Left ventricle myocardium inferior (tissue), 1 donor: Measurements from ENCODE around the gene CTXND1. TPM values are rescaled to one million over a fixed set of nuclear protein-coding genes. Genes with fewer than 3 reads are reported as not detected.

Experiments
- DNase-seq: peaks from one replicate; pipeline ENCODE4 v3.0.0-alpha.2; 2020
- H3K27ac ChIP-seq: fragments of 200-600 bp; replicated peaks from 2 replicates; pipeline ENCODE4 v1.8.0; 2021
- H3K27me3 ChIP-seq: fragments of 200-600 bp; 2 replicates; pipeline ENCODE4 v1.8.0; 2021; ENCODE audit warnings: low read depth
- H3K36me3 ChIP-seq: fragments of 200-600 bp; 2 replicates; pipeline ENCODE4 v1.8.0; 2021
- H3K4me1 ChIP-seq: fragments of 200-600 bp; 2 replicates; pipeline ENCODE4 v1.8.0; 2021
- H3K4me3 ChIP-seq: fragments of 200-600 bp; 2 replicates; pipeline ENCODE4 v1.8.0; 2021; ENCODE audit warnings: mild to moderate bottlenecking, moderate library complexity
- H3K9me3 ChIP-seq: fragments of 200-600 bp; replicated peaks from 2 replicates; pipeline ENCODE4 v1.8.0; 2021
- intact Hi-C: fragments of 100-400 bp; cut with micrococcal nuclease; formaldehyde crosslinking; loops from one replicate; pipeline ENCODE4 v1.11.0; 2022
- total RNA-seq: library from RNA; stranded (reverse); fragmentation: NEBNext Ultra II Directional; extraction: Animal tissue kit (Norgen Biotek cat#: 25700); gene quantifications from one replicate; pipeline ENCODE4 v1.2.1, GENCODE V29; 2021
- TF ChIP-seq, protein P1 (sequence below): fragments of 200-600 bp; IDR thresholded peaks from 2 replicates; pipeline ENCODE4 v1.8.0; 2021; ENCODE audit warnings: antibody characterized with exemption, mild to moderate bottlenecking, borderline replicate concordance
- donor health status: DM: no; HTN: yes; CAD: no; lungs with severe emphysema.

The CTXND1 gene
- total RNA-seq, 1 donor from 2014 or later, result 2.1 TPM

DNA sequence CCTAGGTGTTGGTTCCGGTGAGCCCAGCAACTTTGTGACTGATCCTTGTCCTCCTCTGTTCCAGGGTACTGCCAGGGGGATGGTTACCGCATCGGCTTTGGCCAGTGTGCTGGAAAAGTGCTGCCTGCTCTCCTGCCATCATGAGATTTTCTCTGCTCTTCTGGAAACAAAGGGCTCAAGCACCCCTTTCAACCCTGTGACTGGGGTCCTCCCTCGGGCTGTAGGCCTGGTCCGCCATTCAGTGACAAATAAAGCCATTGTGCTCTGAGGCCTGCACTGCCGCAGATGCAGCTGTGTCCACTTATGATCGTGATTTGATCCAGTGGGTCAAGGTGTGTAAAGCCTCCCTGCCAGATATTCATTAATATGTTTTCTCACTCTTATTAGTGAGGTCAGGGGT is 65.9 kb downstream of the CTXND1 start:
- DNase-seq, result no peak
- intact Hi-C loops, result no loop called here
- Histone ChIP-seq H3K4me1 (peaks cover 13% of the 10 kb centered on the region), H3K9me3 (no peaks in the 10 kb centered on the region), H3K27me3 (no peaks in the 10 kb centered on the region), H3K27ac (no peak overlapping the region), H3K36me3 (peaks cover 35% of the 10 kb centered on the region), H3K4me3 (no peak overlapping the region)
- TF ChIP-seq, protein P1, sequence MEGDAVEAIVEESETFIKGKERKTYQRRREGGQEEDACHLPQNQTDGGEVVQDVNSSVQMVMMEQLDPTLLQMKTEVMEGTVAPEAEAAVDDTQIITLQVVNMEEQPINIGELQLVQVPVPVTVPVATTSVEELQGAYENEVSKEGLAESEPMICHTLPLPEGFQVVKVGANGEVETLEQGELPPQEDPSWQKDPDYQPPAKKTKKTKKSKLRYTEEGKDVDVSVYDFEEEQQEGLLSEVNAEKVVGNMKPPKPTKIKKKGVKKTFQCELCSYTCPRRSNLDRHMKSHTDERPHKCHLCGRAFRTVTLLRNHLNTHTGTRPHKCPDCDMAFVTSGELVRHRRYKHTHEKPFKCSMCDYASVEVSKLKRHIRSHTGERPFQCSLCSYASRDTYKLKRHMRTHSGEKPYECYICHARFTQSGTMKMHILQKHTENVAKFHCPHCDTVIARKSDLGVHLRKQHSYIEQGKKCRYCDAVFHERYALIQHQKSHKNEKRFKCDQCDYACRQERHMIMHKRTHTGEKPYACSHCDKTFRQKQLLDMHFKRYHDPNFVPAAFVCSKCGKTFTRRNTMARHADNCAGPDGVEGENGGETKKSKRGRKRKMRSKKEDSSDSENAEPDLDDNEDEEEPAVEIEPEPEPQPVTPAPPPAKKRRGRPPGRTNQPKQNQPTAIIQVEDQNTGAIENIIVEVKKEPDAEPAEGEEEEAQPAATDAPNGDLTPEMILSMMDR, result no peak

DNA sequence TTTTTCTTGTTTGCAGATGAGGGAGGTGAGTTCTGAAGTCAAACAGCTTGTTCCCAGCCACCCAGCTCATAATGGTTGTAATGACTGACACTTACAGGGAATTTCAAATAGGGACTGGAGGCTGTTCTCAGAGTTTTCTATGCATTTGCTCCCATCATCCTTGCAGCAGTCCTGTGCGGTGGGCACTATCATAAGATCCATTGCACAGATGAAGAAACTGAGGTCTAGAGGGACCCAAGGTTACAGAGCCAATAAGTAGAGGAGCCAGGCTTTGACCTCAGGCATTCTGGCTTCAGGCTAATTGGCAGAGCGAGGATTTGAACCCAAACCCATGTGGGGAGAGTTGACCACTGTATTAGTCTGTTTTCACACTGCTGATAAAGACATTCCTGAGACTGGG is 66.9 kb downstream of the CTXND1 start:
- intact Hi-C loops, result no loop called here
- DNase-seq, result no peak
- peaks cover 39% of the 10 kb centered on the region for H3K36me3 ChIP-seq
- TF ChIP-seq, protein P1, result no peak
- H3K27me3 ChIP-seq, result no peaks in the 10 kb centered on the region
- H3K27ac ChIP-seq, result no peak overlapping the region
- peaks cover 13% of the 10 kb centered on the region for H3K4me1 ChIP-seq
- no peak overlapping the region for H3K4me3 ChIP-seq
- H3K9me3 ChIP-seq, result no peaks in the 10 kb centered on the region

DNA sequence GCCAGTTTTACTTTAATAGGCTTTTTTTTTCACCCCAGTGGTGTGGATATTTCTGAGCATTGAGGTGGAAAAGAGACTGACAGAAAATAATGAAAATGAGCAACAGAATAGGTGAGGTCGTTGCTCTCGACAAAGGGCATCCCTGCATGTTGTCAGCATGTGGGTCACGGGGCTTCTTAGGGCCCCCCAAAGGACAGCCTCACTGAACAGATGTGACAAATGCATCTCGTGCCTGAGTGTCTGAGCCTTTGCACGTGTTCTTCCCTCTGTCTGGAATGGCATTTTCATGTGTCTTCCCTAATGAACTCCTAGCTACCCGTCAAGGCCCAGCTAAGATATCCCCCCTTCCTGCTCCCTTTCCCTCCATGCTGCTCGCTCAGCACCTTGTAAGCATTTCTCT is 67.5 kb downstream of the CTXND1 start:
- TF ChIP-seq, protein P1, result no peak
- Histone ChIP-seq H3K36me3 (peaks cover 42% of the 10 kb centered on the region), H3K9me3 (no peaks in the 10 kb centered on the region), H3K27ac (no peak overlapping the region), H3K4me3 (no peak overlapping the region), H3K4me1 (peaks cover 13% of the 10 kb centered on the region), H3K27me3 (no peaks in the 10 kb centered on the region)
- intact Hi-C loops, result no loop called here
- no peak for DNase-seq

DNA sequence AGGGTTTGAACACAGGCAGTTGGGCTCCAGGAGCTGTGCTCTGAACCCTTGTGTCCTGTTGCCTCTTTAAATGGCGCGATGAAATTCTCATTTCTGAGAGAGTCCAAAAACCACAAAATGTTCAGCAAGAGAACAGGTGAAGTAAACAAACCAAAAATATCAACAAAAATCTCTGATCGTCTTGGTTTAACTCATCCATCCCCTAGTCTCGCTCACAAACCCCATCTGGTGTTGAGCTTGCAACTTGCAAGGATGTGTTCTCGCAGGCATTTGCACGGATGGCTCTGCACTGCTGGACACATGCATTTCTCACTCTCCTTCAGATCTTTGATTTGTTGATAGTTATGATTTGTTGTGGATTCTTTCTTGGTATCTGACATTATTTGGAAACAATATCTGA is 68.1 kb downstream of the CTXND1 start:
- peaks cover 42% of the 10 kb centered on the region for H3K36me3 ChIP-seq
- TF ChIP-seq, protein P1, result peak; percentile 11
- no peak overlapping the region for H3K27ac ChIP-seq
- H3K4me1 ChIP-seq, result peaks cover 13% of the 10 kb centered on the region
- H3K4me3 ChIP-seq, result no peak overlapping the region
- H3K9me3 ChIP-seq, result no peaks in the 10 kb centered on the region
- intact Hi-C loops, result no loop called here
- no peak for DNase-seq
- no peaks in the 10 kb centered on the region for H3K27me3 ChIP-seq

DNA sequence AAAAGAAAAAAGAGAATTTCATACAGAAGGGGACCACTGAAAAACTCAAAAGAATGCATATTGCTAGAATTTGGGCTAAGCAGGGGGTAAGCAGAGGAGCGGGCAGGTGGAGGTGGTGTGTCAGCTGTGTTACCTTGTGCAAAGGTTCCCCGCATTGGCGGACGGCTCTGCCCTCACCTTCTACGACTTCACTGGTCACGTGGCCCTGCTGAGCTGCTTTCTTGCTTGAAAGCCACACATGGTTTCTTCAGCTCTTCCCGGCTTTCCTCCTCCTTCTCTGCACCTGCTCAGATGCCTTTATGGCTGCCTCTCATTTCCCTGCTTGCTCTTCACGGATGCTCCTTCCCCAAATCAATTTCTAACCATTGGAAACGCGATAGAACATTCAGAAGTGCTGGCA is 68.7 kb downstream of the CTXND1 start:
- no peak for DNase-seq
- Histone ChIP-seq H3K4me1 (peaks cover 13% of the 10 kb centered on the region), H3K9me3 (no peaks in the 10 kb centered on the region), H3K27me3 (no peaks in the 10 kb centered on the region), H3K36me3 (peaks cover 44% of the 10 kb centered on the region), H3K27ac (no peak overlapping the region), H3K4me3 (no peak overlapping the region)
- TF ChIP-seq, protein P1, result no peak
- intact Hi-C loops, result no loop called here
